Measurements from ENCODE around the gene COMT. TPM values are rescaled to one million over a fixed set of nuclear protein-coding genes. Genes with fewer than 3 reads are reported as not detected.

Gene COMT
- total RNA-seq, 1 experiment from 2014 or later = 196 TPM

- BruUV-seq (replicated peaks) = no TSS peak
- POLR2A ChIA-PET = no interaction called here
- peaks cover 5% of the 10 kb centered on the region for H3K4me1 Mint-ChIP-seq (ENCODE audit: insufficient read depth, unreplicated experiment)
These were observed 21.6 kb downstream of the COMT start for GRCh38 chr22:19962909-19963806.

GRCh38 chr22:19963863-19964642, 22.5 kb downstream of the COMT start:
- Mint-ChIP-seq H3K27ac (ENCODE audit: low read depth, unreplicated experiment) (no peak overlapping the region), H3K27me3 (ENCODE audit: insufficient read depth, unreplicated experiment) (no peaks in the 10 kb centered on the region), H3K4me1 (ENCODE audit: insufficient read depth, unreplicated experiment) (peaks cover 5% of the 10 kb centered on the region), H3K36me3 (ENCODE audit: insufficient read depth, unreplicated experiment) (peaks cover 25% of the 10 kb centered on the region), H3K9me3 (ENCODE audit: unreplicated experiment) (no peaks in the 10 kb centered on the region), H3K4me3 (ENCODE audit: unreplicated experiment) (no peak overlapping the region)
- intact Hi-C loops (cut with micrococcal nuclease) = loop anchor here (2.0 kb wide), 1 partner anchor 65 kb away; no protein-coding TSS in a partner anchor
- no peak for TF ChIP-seq CTCF (IDR thresholded peaks at IDR 0.05; ENCODE audit: unreplicated experiment)
- ChIA-PET POLR2A (interaction anchor here (0.7 kb wide), 1 partner anchor 13 kb away, joined by 3 read pairs; no protein-coding TSS in a partner anchor), CTCF (interaction anchor here (0.5 to 1.2 kb wide), 4 partner anchors 10 to 165 kb away, joined by 3 read pairs; no protein-coding TSS in a partner anchor)
- DNase-seq (ENCODE audit: unreplicated experiment) = no peak
- no TSS peak for BruUV-seq (replicated peaks)

More at GRCh38 chr22:19962909-19963806, 21.6 kb downstream of the COMT start:
- H3K36me3 Mint-ChIP-seq (ENCODE audit: insufficient read depth, unreplicated experiment) = peaks cover 25% of the 10 kb centered on the region
- intact Hi-C loops (cut with micrococcal nuclease) = loop anchor here (2.0 kb wide), 1 partner anchor 66 kb away; no protein-coding TSS in a partner anchor
- peak overlapping the region; percentile 40 for H3K27ac Mint-ChIP-seq (ENCODE audit: low read depth, unreplicated experiment)
- peak overlapping the region; percentile 55 for H3K4me3 Mint-ChIP-seq (ENCODE audit: unreplicated experiment)
- DNase-seq (ENCODE audit: unreplicated experiment) = peak; percentile 85
- no peaks in the 10 kb centered on the region for H3K9me3 Mint-ChIP-seq (ENCODE audit: unreplicated experiment)
- H3K27me3 Mint-ChIP-seq (ENCODE audit: insufficient read depth, unreplicated experiment) = no peaks in the 10 kb centered on the region
- CTCF ChIA-PET = interaction anchor here (0.5 to 1.3 kb wide), 5 partner anchors 9 to 138 kb away, joined by 3 to 5 read pairs (median 3); no protein-coding TSS in a partner anchor
- TF ChIP-seq CTCF (IDR thresholded peaks at IDR 0.05; ENCODE audit: unreplicated experiment) = no peak

GRCh38 chr22:19964701-19965386, 23.3 kb downstream of the COMT start:
- H3K36me3 Mint-ChIP-seq (ENCODE audit: insufficient read depth, unreplicated experiment) = peaks cover 25% of the 10 kb centered on the region
- ChIA-PET POLR2A (no interaction called here), CTCF (interaction anchor here (1.2 kb wide), 1 partner anchor 11 kb away, joined by 3 read pairs; no protein-coding TSS in a partner anchor)
- no peak for TF ChIP-seq CTCF (IDR thresholded peaks at IDR 0.05; ENCODE audit: unreplicated experiment)
- no peaks in the 10 kb centered on the region for H3K27me3 Mint-ChIP-seq (ENCODE audit: insufficient read depth, unreplicated experiment)
- H3K27ac Mint-ChIP-seq (ENCODE audit: low read depth, unreplicated experiment) = no peak overlapping the region
- peaks cover 5% of the 10 kb centered on the region for H3K4me1 Mint-ChIP-seq (ENCODE audit: insufficient read depth, unreplicated experiment)
- no TSS peak for BruUV-seq (replicated peaks)
- no peak overlapping the region for H3K4me3 Mint-ChIP-seq (ENCODE audit: unreplicated experiment)
- DNase-seq (ENCODE audit: unreplicated experiment) = no peak
- intact Hi-C loops (cut with micrococcal nuclease) = no loop called here
- no peaks in the 10 kb centered on the region for H3K9me3 Mint-ChIP-seq (ENCODE audit: unreplicated experiment)

Measured in MCF 10A (cell line).